Measurements from ENCODE around the gene TM7SF2.
A peak's percentile ranks its signal among the peaks of the same experiment; 100 is the strongest.

GRCh38 chr11:65111744-65112545, at the start of gene TM7SF2:
- TF ChIP-seq CTCF (IDR thresholded peaks at IDR 0.05 in 4 of 5, conservative IDR thresholded peaks at IDR 0.05 in 1 of 5) (no peak), POLR2A (IDR thresholded peaks at IDR 0.05) (peak; percentile 84 to 94)

Measured in gastrocnemius medialis (tissue), 4 donors.